GM19240 (cell line): ENCODE data around the gene CACNB1.

Experiments
- DNase-seq: peaks from one replicate; pipeline ENCODE4 v3.0.0; 2011; ENCODE audit warnings: low spot score; ENCODE audit not compliant: insufficient read length

CACNB1 gene

GRCh38 chr17:39197380-39198185 is at the start of gene CACNB1:
TSS of gene CACNB1 (minus strand) at chr17:39197669. CDS start at chr17:39197495, 174 bp downstream.
- DNase-seq: peak; percentile 64

- no peak for DNase-seq
Observed at GRCh38 chr17:39246274-39246673, 48.8 kb upstream of the CACNB1 start.

GRCh38 chr17:39244600-39245570 is 47.4 kb upstream of the CACNB1 start:
- DNase-seq: peak; percentile 68

GRCh38 chr17:39244016-39244599 is 46.6 kb upstream of the CACNB1 start:
- no peak for DNase-seq

GRCh38 chr17:39243155-39243554 is 45.7 kb upstream of the CACNB1 start:
- no peak for DNase-seq

GRCh38 chr17:39240631-39241030 is 43.2 kb upstream of the CACNB1 start:
- no peak for DNase-seq

- DNase-seq: no peak
Observed at GRCh38 chr17:39239640-39240314, 42.3 kb upstream of the CACNB1 start.

GRCh38 chr17:39238311-39238972 is 41.0 kb upstream of the CACNB1 start:
- DNase-seq: no peak

- no peak for DNase-seq
Observed at GRCh38 chr17:39237586-39237985, 40.1 kb upstream of the CACNB1 start.

- DNase-seq: no peak
Observed at GRCh38 chr17:39236981-39237441, 39.5 kb upstream of the CACNB1 start.

GRCh38 chr17:39236450-39236927 is 39.0 kb upstream of the CACNB1 start:
- DNase-seq: no peak

GRCh38 chr17:39235555-39236449 is 38.3 kb upstream of the CACNB1 start:
- DNase-seq: peak; percentile 67

GRCh38 chr17:39231591-39232551 is 34.4 kb upstream of the CACNB1 start:
- DNase-seq: peak; percentile 76

GRCh38 chr17:39231091-39231561 is 33.7 kb upstream of the CACNB1 start:
- DNase-seq: no peak

GRCh38 chr17:39230361-39230760 is 32.9 kb upstream of the CACNB1 start:
- DNase-seq: no peak

- no peak for DNase-seq
Observed at GRCh38 chr17:39229274-39229913, 31.9 kb upstream of the CACNB1 start.

GRCh38 chr17:39227364-39227919 is 30.0 kb upstream of the CACNB1 start:
- DNase-seq: no peak
